AG09309 (cell line): ENCODE data around the gene CACNA1B.

ENCODE experiments used
- DNase-seq: peaks from one replicate; pipeline ENCODE4 v3.0.0-alpha.2; 2010; ENCODE audit warnings: low read depth
- H3K4me3 ChIP-seq: 2 replicates; pipeline ENCODE4 v1.5.1; 2011; ENCODE audit warnings: mild to moderate bottlenecking, low read depth, low read length, moderate library complexity; ENCODE audit not compliant: control insufficient read depth
- CTCF ChIP-seq: IDR thresholded peaks from 2 replicates; pipeline ENCODE4 v1.5.1; 2011; ENCODE audit warnings: mild to moderate bottlenecking, low read depth, low read length, inconsistent platforms; ENCODE audit not compliant: insufficient read depth, control insufficient read depth; ENCODE audit errors: missing control alignments

CACNA1B gene

GRCh38 chr9:137924169-137924568, 46.6 kb downstream of the CACNA1B start:
- no peak for TF ChIP-seq CTCF
- DNase-seq, result no peak
- H3K4me3 ChIP-seq, result no peak overlapping the region

DNA sequence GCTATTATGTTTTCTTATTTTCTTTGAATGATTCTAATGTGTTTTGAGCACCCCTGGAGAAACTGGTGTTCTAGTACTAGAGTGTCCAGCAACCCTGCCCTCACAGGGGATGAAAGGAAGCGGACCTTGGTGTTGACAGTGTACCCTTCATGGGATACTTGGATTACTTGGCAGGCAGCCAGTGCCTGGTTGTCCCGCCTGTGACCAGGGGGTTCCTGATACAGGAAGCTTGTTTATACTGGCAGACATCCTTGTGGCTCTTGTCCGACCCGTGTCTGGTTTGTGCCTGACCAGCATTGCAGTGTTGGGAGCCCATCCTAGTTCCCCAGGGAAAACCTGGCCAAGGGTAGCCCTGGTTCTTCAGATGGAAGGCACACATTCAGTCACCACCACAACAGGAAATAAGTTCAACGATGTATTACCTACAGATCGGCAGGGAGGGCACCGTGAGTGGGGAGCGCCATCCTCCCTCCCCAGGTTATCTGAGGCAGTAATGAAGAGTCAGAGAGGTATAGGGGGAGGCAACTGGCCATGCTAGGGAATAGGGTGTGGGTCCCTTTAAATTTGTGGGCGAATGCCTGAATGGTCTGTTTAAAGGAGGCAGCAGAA, 47.3 kb downstream of the CACNA1B start:
- no peak overlapping the region for H3K4me3 ChIP-seq
- no peak for TF ChIP-seq CTCF
- no peak for DNase-seq

- DNase-seq, result no peak
- no peak overlapping the region for H3K4me3 ChIP-seq
- TF ChIP-seq CTCF, result no peak
Observed at GRCh38 chr9:137943655-137944054, 66.1 kb downstream of the CACNA1B start.

- H3K4me3 ChIP-seq, result no peak overlapping the region
- no peak for DNase-seq
- no peak for TF ChIP-seq CTCF
Observed at GRCh38 chr9:137945581-137945980, 68.0 kb downstream of the CACNA1B start.

DNA sequence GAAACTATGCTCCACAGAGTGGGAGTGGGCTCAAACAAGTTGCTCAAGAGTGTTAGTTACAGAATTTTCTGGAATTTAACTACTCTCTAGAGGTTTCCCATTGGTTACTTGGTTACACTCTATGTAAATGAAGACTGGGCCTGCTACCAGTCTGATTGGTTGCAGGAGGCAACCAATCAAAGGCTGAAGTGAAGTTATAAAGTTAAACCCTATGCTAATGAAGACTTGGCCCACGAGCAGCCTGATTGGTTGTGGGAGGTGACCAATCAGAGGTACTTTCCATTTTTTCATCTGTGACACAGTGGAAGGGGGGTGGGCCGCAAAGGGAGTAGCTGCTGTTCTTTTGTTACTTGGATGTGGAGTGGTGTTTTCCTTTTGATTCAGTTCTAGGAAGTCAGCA, 69.4 kb downstream of the CACNA1B start:
- DNase-seq, result no peak
- no peak overlapping the region for H3K4me3 ChIP-seq
- TF ChIP-seq CTCF, result no peak

DNA sequence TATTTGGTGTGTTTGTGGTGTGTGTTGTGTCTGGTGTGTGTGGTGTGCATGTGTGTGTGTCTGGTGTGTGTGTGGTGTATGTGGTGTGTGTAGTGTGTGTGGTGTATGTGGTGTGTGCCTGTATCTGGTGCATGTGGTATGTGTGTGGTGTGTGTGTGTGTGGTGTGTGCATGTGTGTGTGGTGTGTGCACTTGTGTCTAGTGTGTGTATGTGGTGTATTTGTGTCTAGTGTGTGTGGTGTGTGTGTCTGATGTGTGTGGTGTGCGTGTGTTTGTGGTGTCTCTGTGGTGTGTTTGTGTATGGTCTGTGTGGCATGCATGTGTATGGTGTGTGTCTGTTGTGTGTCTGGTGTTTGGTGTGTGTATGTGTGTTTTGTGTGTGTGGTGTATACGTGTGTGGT, 71.1 kb downstream of the CACNA1B start:
- no peak for DNase-seq
- no peak for TF ChIP-seq CTCF
- no peak overlapping the region for H3K4me3 ChIP-seq

DNA sequence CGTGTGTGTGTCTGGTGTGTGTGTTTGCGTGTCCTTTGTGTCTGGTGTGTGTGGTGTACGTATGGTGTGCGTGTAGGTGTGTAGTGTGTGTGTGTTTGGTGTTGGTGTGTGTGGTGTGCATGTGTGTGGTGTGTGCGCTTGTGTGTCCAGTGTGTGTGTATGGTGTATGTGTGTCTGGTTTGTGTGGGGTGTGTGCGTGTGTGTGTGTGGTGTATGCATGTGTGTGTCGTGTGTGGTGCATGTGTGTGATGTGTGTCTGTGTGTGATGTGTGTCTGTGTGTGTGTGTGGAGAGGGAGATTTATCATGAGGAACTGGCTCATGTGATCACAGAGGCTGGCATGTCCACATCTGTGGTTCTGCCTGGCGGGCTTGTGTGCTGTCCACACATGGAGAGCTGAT, 71.7 kb downstream of the CACNA1B start:
- DNase-seq, result no peak
- no peak overlapping the region for H3K4me3 ChIP-seq
- no peak for TF ChIP-seq CTCF
